Renal pelvis (tissue), 4 donors: Measurements from ENCODE around the gene FNDC3B. TPM values are rescaled to one million over a fixed set of nuclear protein-coding genes. Genes with fewer than 3 reads are reported as not detected.
"Not testable (repeated sequence)": the region's sequence is repeated elsewhere in the genome, so short reads cannot be mapped to it uniquely, and the experiment has no call there.

Experiments
- DNase-seq: peaks from one replicate; pipeline ENCODE4 v3.0.0-alpha.2; 2013
- polyA plus RNA-seq, 3 donors: library from polyadenylated mRNA; unstranded; fragments of 120-200 nt; gene quantifications; one replicate each; pipeline ENCODE4 v1.2.1, GENCODE V29; 2013; ENCODE audit not compliant: insufficient read length in 3 of 3

FNDC3B gene
- polyA plus RNA-seq, 3 donors: 52.8 to 61.6 (median 59.7) TPM

GRCh38 chr3:172024679-172025078, 14.7 kb upstream of the FNDC3B start:
- DNase-seq: no peak

GRCh38 chr3:172029425-172030098, 9.8 kb upstream of the FNDC3B start:
- no peak for DNase-seq

- DNase-seq: no peak
Observed at GRCh38 chr3:172030181-172030580, 9.2 kb upstream of the FNDC3B start.

GRCh38 chr3:172031996-172032395, 7.4 kb upstream of the FNDC3B start:
- no peak for DNase-seq

- DNase-seq: no peak
Observed at GRCh38 chr3:172033396-172033795, 6.0 kb upstream of the FNDC3B start.

- DNase-seq: no peak
Observed at GRCh38 chr3:172034786-172035685, 4.3 kb upstream of the FNDC3B start.

GRCh38 chr3:172036541-172037215, 2.7 kb upstream of the FNDC3B start:
- no peak for DNase-seq

- DNase-seq: no peak
Observed at GRCh38 chr3:172038798-172039435, 461 bp upstream of the FNDC3B start.

GRCh38 chr3:172040078-172040980, 951 bp downstream of the FNDC3B start:
- DNase-seq: peak; percentile 86

GRCh38 chr3:172040981-172041963, 1.9 kb downstream of the FNDC3B start:
- no peak for DNase-seq

GRCh38 chr3:172042136-172042662, 2.8 kb downstream of the FNDC3B start:
- DNase-seq: no peak

GRCh38 chr3:172042663-172043179, 3.3 kb downstream of the FNDC3B start:
- not testable (repeated sequence) for DNase-seq

- no peak for DNase-seq
Observed at GRCh38 chr3:172043233-172043632, 3.9 kb downstream of the FNDC3B start.

GRCh38 chr3:172043766-172044165, 4.4 kb downstream of the FNDC3B start:
- DNase-seq: no peak

- no peak for DNase-seq
Observed at GRCh38 chr3:172044833-172045585, 5.6 kb downstream of the FNDC3B start.

GRCh38 chr3:172046268-172046915, 7.0 kb downstream of the FNDC3B start:
- DNase-seq: no peak

- DNase-seq: no peak
Observed at GRCh38 chr3:172047567-172048115, 8.3 kb downstream of the FNDC3B start.

- DNase-seq: no peak
Observed at GRCh38 chr3:172048599-172048998, 9.2 kb downstream of the FNDC3B start.
